DMS114 treated with DMSO at 0.1 percent for 48 hours (cell line): Measurements from ENCODE around the gene HIGD1A.
A peak's percentile ranks its signal among the peaks of the same experiment; 100 is the strongest.

ENCODE experiments used
- DNase-seq: peaks from one replicate; lab custom pipeline; 2025; ENCODE audit not compliant: unreplicated experiment; lab: John Stamatoyannopoulos, UW

The HIGD1A gene

DNA sequence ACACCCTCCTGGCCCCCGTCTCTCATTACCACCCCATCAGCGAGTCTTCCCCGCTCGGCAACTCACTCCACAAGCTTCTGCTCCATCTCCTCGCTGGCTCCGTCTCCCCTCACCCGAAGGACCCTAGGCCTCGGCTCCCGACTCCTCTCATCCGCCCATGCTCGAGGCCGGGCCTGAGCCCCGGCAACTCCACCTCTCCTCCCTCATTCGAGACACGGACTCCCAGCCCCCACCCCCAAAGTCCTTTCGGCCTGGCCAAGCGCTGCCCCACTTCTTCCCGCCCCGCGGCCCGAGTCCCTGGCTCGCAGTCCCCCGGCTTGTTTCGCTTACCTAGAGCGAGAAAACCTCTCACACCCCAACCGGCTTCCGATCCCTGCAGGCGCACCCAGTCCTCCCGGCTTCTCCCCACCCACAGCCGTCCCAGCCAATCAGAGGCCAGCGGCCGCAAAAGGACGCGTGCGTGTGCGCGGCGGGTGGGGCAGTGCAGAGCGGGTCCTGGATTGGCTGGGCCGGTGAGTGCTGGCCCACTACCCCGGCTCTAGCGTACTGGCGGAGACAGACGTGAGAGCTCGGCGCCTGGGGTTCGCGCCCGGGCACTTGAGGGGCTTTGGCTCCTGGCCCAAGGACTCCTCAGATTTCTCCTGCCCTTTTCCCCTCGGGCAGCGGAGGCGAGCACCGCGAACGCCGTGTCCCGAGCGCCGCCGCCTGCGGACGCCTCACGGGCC lies at the start of gene HIGD1A:
HIGD1A (minus strand) TSS at position 385 of the 725 bp plus-strand sequence. CDS start 10,237 bp downstream, outside the sequence.
- DNase-seq: peak; percentile 90

DNA sequence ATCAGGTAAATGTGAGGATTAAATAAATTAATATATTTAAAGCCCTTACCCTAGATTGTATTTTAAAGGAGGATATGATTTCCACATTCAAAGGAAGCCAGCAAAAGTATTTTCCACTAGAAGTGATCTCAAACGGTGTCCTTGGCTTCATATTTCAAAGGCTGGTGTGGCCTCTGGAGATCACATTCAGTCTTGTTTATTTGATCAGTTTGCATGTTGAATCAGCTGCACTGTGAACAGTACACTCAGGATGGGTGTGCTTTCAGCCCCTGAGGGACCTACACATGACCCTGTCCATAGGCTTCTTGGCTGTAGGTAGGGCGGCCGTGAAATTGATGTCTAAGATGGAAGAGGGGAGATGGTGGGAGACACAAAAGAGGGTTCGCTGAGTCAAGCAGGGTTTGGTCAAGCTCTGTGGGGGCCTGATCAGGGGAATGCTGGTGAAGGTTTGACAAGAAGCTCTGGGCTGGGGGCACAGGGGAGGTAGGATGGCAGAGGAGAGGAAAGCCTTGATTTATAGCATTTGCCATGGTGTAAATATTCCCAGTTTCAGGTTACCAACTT lies 49.5 kb upstream of the HIGD1A start:
- DNase-seq: no peak

DNA sequence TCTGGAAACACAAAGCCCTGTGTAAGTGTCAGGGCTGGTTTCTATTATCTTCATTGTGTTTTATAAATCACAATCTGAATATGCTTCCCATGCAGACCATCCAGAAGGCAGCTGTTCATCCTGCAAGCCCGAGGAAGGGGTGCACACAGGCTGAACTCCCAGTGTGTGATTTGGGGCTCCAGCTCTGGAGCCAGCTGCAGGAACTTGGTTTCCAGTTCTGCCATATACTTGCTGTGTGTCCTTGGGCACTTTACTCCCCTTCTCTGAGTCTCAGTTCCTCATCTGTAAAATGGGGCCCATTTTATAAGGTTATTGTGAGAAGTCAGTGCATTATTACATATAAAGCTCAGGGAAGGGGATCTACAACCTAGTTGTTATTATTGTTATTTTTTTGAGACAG lies 48.8 kb upstream of the HIGD1A start:
- no peak for DNase-seq

DNA sequence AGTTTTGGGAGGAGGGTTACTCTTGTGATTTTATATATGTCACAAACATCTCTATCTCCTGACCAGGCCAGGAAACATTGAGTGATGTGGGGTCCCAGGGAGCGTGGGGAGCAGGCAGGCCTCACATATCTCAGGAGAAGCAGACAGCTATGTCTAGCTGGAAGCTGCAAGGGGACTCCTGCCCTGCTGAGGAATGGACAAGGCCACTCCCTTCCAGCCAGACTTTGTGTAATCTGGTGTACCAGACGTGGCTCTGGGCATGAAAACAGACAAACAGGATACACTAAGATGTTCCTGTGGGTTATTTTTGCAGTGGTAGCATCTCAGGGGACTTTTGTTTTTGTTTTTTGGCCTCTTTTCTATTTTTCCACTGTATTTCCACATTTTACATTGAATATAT lies 48.2 kb upstream of the HIGD1A start:
- DNase-seq: no peak

DNA sequence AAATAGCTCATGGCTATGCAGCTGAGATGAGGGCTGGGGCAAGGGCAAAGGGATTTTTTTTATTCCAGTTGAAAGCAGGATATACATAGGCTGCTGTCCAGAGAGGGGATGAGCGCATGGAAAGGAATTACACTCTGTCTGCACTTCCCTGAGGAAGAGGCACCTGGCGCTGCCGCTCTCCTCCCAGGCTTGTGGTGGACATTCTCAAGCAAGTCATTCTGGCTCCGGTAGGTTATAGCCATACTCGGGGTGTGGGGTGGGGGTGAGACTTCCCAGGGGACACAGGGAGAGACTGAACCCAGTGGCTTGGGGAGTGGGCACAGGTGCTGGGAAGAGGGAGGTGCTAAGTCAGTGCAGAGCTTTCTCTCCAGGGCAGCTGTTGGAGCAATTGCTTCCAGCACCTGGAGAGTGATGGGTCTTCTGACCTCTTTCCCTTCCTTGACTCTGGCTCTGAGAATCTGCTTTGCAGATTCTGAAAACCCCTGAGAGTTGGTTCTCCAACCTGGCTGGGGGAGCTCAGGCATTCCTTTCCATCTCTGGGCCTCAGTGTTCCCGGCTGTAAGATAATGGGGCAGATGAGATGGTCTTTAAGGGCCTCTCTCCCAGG lies 47.0 kb upstream of the HIGD1A start:
- no peak for DNase-seq

DNA sequence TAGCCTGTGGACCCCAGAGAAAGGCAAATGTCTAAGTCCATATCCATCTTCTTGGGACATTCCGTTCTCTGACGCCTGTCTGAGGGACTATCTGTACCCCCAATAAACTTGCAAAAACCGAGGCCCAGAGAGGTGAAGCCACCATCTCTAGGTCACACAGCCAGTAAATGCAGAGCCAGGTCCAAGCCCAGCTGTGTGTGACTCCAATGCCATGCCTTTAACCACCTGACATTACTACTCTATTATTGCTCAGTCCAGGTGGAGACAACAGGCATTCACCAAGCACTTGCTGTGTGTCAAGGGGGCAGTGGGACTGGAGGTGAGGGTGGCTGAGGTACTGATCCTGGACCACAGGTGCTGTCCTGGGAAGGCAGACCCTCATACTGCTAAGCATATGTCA lies 46.0 kb upstream of the HIGD1A start:
- no peak for DNase-seq

DNA sequence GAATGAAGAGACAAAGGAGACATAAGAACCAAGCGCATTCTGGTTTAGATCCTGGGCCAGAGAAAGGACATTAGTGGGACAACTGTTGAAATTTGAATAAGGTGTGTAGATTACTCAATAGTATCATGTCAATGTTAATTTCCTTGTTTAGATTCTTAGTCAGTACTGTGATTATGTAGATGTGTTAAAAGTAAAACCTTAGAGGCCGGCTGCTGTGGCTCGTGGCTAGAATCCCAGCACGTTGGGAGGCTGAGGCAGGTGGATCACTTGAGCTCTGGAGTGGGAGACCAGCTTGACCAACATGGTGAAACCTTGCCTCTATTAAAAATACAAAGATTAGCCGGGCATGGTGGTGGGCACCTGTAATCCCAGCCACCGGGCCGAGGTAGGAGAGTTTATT lies 44.7 kb upstream of the HIGD1A start:
- DNase-seq: no peak

DNA sequence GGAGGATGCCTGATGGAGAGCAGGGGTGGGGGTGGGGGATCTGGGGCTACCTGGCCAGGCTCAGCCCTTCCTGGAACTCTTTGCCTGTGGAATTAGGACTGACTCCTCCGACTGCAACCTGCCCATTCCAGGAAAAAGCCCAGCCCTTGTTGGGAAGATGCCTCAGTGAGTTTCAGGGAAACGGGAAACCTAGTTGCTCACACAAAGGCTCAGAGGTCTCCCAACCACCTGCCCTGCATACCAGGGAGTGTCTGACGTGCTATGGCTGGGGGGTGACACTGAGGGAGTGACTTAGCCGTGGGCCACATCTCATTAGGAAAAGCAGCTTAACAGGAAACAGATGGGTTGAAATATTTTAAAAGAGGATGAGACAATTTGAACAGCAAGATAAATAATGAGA lies 43.4 kb upstream of the HIGD1A start:
- DNase-seq: no peak

DNA sequence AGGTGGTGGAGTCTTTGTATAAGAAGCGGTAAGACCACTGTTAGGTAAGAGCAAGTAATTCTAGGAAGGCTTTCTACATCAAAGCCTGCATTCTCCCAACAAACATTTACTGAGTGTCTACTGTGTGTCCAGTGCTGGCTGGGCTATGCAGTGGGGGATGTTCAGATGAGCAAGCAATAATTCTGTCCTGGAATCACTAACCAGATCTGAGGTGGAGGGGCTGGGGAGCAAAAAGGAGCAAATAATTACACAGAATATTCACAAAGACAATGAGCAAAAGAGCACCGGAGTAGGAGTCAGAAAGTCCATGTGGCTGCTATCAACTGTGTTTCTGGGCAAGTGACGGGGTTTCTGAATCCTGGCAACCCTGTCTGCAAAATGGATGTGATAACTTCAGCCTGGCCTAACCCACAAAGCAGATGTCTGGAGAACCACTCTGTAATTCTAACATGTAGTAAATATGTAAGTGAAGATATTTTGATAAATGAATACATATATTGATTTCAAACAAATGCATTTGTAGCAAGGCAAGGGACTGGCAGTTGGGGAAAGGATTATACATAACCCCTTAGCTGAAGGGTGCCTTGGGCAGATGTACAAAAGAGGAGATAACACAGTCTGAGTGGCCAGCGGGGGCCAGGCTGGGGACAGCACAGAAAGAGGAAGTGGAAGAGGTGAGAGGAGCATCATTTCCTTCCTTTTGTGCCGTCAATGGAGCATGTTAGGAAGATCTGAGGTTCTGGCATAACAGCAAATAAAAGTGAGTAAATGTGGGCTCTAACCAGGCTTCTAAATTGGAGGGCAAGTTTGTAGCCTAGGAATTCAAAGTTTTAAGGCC lies 42.6 kb upstream of the HIGD1A start:
- no peak for DNase-seq

DNA sequence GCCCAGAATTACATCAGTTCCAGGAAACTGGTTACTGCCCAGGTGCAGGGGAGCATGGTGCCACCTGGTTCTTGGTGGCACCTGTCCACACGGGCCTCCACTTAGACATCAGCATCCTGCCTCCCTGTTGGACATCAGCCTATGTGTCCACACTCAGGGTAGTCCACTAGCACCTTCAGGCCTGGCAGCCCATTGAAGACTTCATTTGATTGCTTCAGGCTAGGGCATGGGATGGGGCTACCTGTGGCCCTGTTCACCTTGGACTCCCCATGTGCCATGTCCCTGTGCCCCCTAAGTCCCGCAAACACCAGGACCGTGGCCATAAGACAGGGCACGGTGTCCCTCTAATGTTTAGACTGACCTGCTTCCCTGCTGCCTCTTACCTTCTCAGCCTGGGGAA lies 40.5 kb upstream of the HIGD1A start:
- DNase-seq: no peak

DNA sequence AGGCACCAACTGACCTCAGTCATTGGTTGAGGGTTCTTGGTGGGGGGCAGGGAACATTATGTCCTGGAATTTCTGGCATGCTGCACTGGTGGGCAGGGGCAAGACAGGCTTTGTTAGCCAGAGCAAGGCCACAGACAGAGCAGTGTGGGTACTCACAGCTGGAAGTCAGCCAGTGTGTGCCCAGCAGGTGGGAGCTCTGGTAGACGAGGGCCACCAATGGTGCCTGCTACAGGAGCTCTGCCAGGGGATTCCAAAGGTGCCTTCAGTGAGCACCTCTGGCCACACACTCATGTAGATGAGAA lies 40.1 kb upstream of the HIGD1A start:
- no peak for DNase-seq

DNA sequence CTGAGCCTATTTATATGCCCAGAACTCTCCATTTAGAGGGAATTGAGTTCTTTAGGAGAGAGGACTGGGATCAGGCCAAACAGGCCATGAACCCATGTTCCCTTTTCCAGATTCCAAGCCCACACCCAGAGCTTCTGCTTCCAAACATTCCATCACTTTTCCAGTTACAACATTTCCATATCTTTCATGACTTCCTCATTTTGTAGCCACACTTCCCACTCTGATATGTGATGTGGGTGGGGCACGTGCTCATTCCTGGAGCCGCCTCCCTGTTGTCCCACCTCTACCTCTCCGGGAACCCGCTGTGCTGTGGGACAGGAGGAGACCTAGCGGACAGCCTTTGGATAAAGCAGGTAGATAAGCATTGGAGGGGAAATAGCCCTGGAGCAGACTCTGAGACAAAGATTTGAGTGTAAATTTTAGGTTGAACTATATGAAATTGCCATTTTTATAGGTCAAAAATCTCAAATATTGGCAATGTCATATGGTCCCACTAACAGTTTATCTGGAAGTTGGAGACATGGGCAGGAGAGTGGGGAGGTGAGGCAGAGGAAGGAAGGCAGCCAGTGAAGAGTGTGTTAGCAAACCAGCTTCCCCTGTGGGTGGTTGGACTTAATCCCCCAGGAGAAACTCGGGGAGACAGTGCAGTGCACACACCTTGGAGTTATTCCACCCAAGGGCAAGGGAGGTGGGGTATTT lies 39.6 kb upstream of the HIGD1A start:
- no peak for DNase-seq

DNA sequence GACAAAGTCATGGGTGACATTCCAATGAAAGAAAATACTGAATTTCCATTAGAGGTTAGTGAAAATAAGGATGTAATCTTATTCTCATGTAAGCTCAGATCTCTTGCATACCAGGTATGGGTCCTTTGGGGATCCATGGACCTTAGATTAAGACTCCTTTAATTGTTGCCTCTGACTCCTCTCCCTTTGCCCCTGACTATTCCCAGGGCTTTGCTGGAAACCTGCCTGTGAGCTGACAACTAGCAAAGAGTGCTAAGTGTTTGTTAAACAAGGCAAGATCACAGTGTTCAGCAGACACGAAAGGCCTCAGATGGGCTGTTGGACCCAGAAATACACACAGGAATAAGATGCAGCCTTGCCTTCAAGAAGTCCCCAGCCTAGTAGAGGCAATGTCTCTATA lies 37.0 kb upstream of the HIGD1A start:
- DNase-seq: no peak

DNA sequence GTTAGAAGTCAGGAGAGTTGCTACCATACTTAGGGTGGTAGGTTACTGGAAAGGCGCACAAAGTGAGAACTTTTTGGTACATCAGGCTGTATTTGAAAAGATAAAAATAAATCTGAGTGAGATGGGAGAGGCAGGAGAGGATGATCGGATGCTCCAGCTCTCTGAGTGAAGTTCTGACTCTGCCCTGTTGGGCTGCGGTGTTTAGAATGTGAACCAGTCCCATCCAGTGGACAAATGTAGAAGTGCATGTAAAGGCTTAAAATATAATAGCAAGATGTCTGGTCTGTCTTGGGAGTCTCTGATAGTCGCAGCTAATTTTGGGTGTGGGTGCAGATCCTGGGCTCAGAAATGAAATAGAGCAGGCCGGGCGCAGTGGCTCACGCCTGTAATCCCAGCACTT lies 35.3 kb upstream of the HIGD1A start:
- peak; percentile 84 for DNase-seq

DNA sequence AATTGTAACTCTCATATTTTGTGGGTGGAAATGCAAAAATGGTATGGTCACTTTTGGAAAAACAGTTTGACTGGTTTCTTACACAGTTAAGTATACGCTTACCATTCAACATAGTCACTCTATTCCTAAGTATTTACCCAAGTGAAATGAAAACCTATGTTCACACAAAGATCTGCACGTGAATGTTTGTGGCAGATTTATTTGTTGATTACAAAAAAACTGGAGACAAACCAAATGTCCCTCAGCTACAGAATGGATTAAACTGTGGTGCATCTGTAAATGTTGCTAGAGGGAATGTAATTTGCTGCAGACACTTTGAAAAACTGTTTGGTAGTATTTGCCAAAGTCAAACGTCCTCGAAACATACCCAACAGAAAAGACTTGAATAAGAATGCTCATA lies 34.3 kb upstream of the HIGD1A start:
- DNase-seq: no peak

DNA sequence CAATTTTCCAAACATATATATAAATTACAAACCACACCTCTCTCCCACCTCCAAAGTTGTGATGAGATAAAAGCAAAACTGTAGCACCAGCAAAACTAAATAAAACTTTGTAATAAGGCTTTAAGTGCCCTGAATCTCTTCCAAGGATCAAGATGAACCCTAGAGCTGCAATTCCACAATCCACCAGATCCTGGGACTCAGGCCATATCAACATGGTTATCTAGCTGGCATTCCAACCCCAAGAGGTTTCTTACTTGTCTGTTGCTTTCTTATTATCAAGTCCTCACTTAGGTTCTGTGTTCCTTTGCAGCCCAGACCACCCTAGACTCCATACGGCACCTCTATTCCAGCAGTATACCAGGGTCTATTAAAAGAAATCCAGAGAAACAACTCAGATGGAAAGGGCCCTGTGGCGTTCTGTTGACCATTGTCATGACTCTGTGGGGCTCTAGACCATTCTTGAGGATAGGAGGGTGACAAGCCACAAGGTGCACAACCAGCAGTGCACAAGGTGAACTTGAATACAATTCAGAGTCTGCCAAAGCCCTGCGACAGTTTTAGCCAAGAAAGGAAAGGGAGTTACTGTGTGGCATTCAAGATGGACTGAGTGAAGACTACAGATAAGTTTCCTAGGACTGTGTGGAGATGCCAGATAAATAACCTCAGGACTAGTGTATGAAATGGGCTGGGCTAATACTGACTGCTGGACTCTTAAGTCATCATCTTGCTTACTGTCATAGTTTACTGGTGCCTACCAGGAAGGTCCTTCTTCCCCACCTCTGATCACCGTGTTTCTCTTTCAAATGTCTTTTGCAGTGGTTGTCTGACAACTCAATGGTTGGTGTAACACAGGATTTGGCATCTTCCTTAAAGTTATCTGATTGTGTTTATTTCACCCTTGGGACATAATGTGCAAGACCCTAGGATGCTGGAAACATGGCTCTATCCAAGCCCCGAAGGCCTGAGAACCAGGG lies 32.1 kb upstream of the HIGD1A start:
- DNase-seq: no peak

DNA sequence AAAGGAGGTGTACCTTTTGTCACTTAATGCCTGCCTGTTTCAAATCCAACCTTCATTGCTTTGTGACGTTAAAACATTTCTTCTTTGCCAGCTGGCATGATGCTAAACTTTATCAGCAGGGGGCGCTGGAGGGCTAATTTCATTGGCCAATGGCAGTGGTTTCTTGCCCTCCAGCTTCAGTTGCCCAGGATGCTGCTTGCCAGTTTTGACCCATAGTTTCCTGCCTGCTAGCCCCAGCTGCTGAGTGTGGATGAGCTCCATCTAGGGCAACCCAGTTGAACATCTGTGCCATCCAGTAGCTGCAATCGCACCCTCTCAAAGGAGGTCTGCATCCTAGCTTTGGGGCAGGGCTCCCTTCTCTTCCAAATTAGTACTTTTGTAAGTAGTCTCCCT lies 27.0 kb upstream of the HIGD1A start:
- DNase-seq: peak; percentile 28

DNA sequence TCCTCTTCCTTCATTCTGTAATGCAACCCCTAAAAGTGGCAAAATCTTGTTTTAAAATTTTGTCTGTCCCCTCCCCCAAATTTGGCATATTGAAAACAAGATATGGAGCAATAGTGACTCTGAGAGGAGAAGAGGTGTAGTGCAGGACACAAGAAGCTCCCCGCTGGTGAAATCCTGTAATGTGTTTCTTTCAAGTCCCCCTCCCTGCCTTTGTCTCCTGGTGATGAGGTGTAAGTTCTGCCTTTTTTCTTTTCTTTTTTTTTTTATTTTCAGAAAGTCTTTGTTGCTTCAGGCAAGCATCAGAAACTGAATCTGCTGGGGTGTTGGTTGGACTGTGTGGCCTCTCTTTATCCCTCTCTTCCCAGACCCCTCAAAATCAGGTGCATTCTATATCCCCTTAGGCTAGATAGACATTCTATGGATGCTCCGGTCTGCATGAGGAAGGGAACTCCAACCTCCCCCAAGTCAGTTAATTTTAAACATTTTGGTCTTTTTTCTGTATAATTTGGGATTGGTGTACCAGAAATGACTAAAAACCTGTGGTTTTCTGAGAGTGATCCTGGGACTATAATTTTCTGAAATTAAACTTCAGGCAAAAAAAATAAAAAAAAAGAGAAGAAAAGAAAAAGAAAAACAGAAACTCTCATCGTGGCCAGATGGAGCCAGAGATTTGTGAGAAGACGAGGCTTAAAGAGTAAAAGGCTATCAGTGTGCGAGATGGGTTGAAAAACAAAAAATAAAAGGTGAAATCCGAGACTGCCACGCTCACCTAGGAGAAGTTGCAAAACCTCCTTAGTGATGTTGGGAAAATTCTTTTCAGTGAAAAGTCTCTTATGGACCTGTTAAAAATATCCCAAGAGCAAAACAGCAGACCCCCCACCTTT lies 26.4 kb upstream of the HIGD1A start:
- peak; percentile 31 for DNase-seq
